GM21529 (cell line): Measurements from ENCODE around the gene HS1BP3.

Experiments used
- ATAC-seq: cut with Tn5 transposase; IDR thresholded peaks from one replicate; pipeline ENCODE4 v1.9.1; 2021; ENCODE audit not compliant: unreplicated experiment

The HS1BP3 gene

GRCh38 chr2:20620271-20620681 is 30.6 kb downstream of the HS1BP3 start:
- ATAC-seq = no peak

GRCh38 chr2:20619624-20620024 is 31.3 kb downstream of the HS1BP3 start:
- no peak for ATAC-seq

GRCh38 chr2:20618886-20619521 is 31.9 kb downstream of the HS1BP3 start:
- no peak for ATAC-seq

GRCh38 chr2:20618468-20618885 is 32.4 kb downstream of the HS1BP3 start:
- ATAC-seq = no peak

GRCh38 chr2:20617892-20618467 is 32.9 kb downstream of the HS1BP3 start:
- no peak for ATAC-seq

GRCh38 chr2:20617081-20617575 is 33.8 kb downstream of the HS1BP3 start:
- ATAC-seq = no peak

- ATAC-seq = no peak
Measured at GRCh38 chr2:20616341-20616871, 34.5 kb downstream of the HS1BP3 start.

GRCh38 chr2:20615466-20616241 is 35.2 kb downstream of the HS1BP3 start:
- no peak for ATAC-seq

GRCh38 chr2:20615068-20615465 is 35.8 kb downstream of the HS1BP3 start:
- ATAC-seq = no peak

- no peak for ATAC-seq
Measured at GRCh38 chr2:20614201-20615067, 36.5 kb downstream of the HS1BP3 start.

- no peak for ATAC-seq
Measured at GRCh38 chr2:20612925-20613916, 37.7 kb downstream of the HS1BP3 start.

- ATAC-seq = no peak
Measured at GRCh38 chr2:20611844-20612356, 39.0 kb downstream of the HS1BP3 start.

GRCh38 chr2:20611077-20611843 is 39.6 kb downstream of the HS1BP3 start:
- no peak for ATAC-seq

GRCh38 chr2:20609995-20610357 is 40.9 kb downstream of the HS1BP3 start:
- no peak for ATAC-seq

- ATAC-seq = no peak
Measured at GRCh38 chr2:20609349-20609994, 41.4 kb downstream of the HS1BP3 start.

GRCh38 chr2:20608666-20609348 is 42.1 kb downstream of the HS1BP3 start:
- no peak for ATAC-seq

GRCh38 chr2:20607446-20607845 is 43.5 kb downstream of the HS1BP3 start:
- no peak for ATAC-seq

GRCh38 chr2:20606198-20606597 is 44.7 kb downstream of the HS1BP3 start:
- ATAC-seq = no peak
